Upper lobe of right lung (tissue), 1 donor: Measurements from ENCODE around the gene RASSF5. TPM values are rescaled to one million over a fixed set of nuclear protein-coding genes. Genes with fewer than 3 reads are reported as not detected.
A peak's percentile ranks its signal among the peaks of the same experiment; 100 is the strongest.

Experiments used
- ATAC-seq: fragments of 200-7000 bp; cut with Tn5 transposase; one replicate; pipeline ENCODE4 v1.9.1; 2020; ENCODE audit warnings: mild to moderate bottlenecking, moderate library complexity
- DNase-seq: peaks from one replicate; pipeline ENCODE4 v3.0.0-alpha.2; 2020
- H3K27ac ChIP-seq: fragments of 200-600 bp; one replicate; pipeline ENCODE4 v1.8.0; 2022
- H3K27me3 ChIP-seq: fragments of 200-600 bp; one replicate; pipeline ENCODE4 v1.8.0; 2022; ENCODE audit warnings: mild to moderate bottlenecking
- H3K36me3 ChIP-seq: fragments of 200-600 bp; one replicate; pipeline ENCODE4 v1.8.0; 2022
- H3K4me1 ChIP-seq: fragments of 200-600 bp; one replicate; pipeline ENCODE4 v1.8.0; 2022
- H3K4me3 ChIP-seq: fragments of 200-600 bp; one replicate; pipeline ENCODE4 v1.8.0; 2022; ENCODE audit warnings: mild to moderate bottlenecking
- H3K9me3 ChIP-seq: fragments of 200-600 bp; one replicate; pipeline ENCODE4 v1.8.0; 2022
- CTCF ChIP-seq: fragments of 200-600 bp; IDR thresholded peaks from one replicate; pipeline ENCODE4 v1.8.0; 2022; ENCODE audit warnings: antibody characterized with exemption
- intact Hi-C: fragments of 100-400 bp; cut with DNase I; formaldehyde crosslinking; loops from one replicate; pipeline ENCODE4 v1.11.0; 2022
- total RNA-seq: library from RNA; stranded (reverse); fragmentation: NEBNext Ultra II Directional; extraction: Animal tissue kit (Norgen Biotek cat#: 25700); gene quantifications from one replicate; pipeline ENCODE4 v1.2.1, GENCODE V29; 2021
- donor health status: DM: no; HTN: yes; CAD: no; lungs with severe emphysema.

The RASSF5 gene
- total RNA-seq, 1 donor from 2014 or later, result 37.6 TPM

- Histone ChIP-seq H3K36me3 (no peaks in the 10 kb centered on the region), H3K27me3 (no peaks in the 10 kb centered on the region), H3K27ac (peak overlapping the region; percentile 20), H3K4me3 (peak overlapping the region; percentile 63), H3K9me3 (no peaks in the 10 kb centered on the region), H3K4me1 (peaks cover 58% of the 10 kb centered on the region)
- intact Hi-C loops, result no loop called here
- no peak for TF ChIP-seq CTCF
- DNase-seq (peak; percentile 41), ATAC-seq (no peak)
Observed at GRCh38 chr1:206508130-206508889, 979 bp downstream of the RASSF5 start.

- Histone ChIP-seq H3K9me3 (no peaks in the 10 kb centered on the region), H3K4me1 (peaks cover 56% of the 10 kb centered on the region), H3K4me3 (peak overlapping the region; percentile 63), H3K27me3 (no peaks in the 10 kb centered on the region), H3K36me3 (no peaks in the 10 kb centered on the region), H3K27ac (no peak overlapping the region)
- DNase-seq (peak; percentile 62), ATAC-seq (no peak)
- intact Hi-C loops, result no loop called here
- TF ChIP-seq CTCF, result no peak
Observed at GRCh38 chr1:206508956-206509355, 1.6 kb downstream of the RASSF5 start.

GRCh38 chr1:206509612-206510257, 2.4 kb downstream of the RASSF5 start:
- no peak for ATAC-seq
- H3K27ac ChIP-seq, result no peak overlapping the region
- no peaks in the 10 kb centered on the region for H3K27me3 ChIP-seq
- DNase-seq, result no peak
- H3K4me3 ChIP-seq, result peak overlapping the region; percentile 63
- intact Hi-C loops, result no loop called here
- no peaks in the 10 kb centered on the region for H3K9me3 ChIP-seq
- TF ChIP-seq CTCF, result no peak
- H3K36me3 ChIP-seq, result no peaks in the 10 kb centered on the region
- peaks cover 59% of the 10 kb centered on the region for H3K4me1 ChIP-seq

GRCh38 chr1:206510371-206510770, 3.0 kb downstream of the RASSF5 start:
- no peak for TF ChIP-seq CTCF
- Histone ChIP-seq H3K36me3 (no peaks in the 10 kb centered on the region), H3K27ac (no peak overlapping the region), H3K9me3 (no peaks in the 10 kb centered on the region), H3K4me3 (no peak overlapping the region), H3K4me1 (peaks cover 59% of the 10 kb centered on the region), H3K27me3 (no peaks in the 10 kb centered on the region)
- ATAC-seq (no peak), DNase-seq (no peak)
- intact Hi-C loops, result no loop called here

GRCh38 chr1:206511362-206512057, 4.2 kb downstream of the RASSF5 start:
- no peaks in the 10 kb centered on the region for H3K36me3 ChIP-seq
- peak overlapping the region; percentile 71 for H3K27ac ChIP-seq
- peaks cover 48% of the 10 kb centered on the region for H3K4me1 ChIP-seq
- DNase-seq (peak; percentile 32), ATAC-seq (no peak)
- intact Hi-C loops, result no loop called here
- no peaks in the 10 kb centered on the region for H3K27me3 ChIP-seq
- H3K4me3 ChIP-seq, result no peak overlapping the region
- H3K9me3 ChIP-seq, result no peaks in the 10 kb centered on the region
- TF ChIP-seq CTCF, result no peak
